Activated T-cell treated with anti-CD3 and anti-CD28 coated beads for 4 hours (primary cell): Measurements from ENCODE around the gene FBN3.
"Not testable (repeated sequence)": the region's sequence is repeated elsewhere in the genome, so short reads cannot be mapped to it uniquely, and the experiment has no call there.

Experiments used
- DNase-seq: peaks from one replicate; pipeline ENCODE4 v3.0.0-alpha.2; 2020

Gene FBN3

DNA sequence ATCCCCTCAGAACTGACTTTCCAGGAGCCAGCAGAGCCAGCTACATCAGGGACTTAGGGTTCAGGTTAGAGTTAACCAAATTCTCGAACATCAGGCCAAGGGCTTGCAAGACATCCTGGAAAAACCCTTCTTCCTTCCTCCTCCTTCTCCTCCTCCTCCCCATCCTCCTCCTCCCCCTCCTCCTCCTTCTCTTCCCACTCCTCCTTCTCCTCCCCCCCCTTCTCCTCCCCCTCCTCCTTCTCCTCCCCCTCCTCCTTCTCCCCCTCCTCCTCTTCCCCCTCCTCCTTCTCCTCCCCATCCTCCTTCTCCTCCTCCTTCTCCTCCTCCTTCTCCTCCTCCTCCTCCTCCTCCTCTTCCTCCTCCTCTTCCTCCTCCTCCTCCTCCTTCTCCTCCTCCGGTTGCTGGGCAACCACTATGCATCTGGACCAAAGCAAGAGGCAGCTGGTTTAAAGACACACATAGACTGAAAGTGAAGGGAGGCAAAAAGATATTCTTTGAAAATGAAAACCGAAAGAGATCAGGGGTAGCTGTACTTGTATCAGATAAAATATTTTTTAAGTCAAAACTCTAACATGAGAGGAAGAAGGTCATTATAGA lies 102.7 kb downstream of the FBN3 start:
- no peak for DNase-seq

GRCh38 chr19:8045872-8046568 lies 103.4 kb downstream of the FBN3 start:
- no peak for DNase-seq

GRCh38 chr19:8044018-8044417 lies 105.4 kb downstream of the FBN3 start:
- no peak for DNase-seq

DNA sequence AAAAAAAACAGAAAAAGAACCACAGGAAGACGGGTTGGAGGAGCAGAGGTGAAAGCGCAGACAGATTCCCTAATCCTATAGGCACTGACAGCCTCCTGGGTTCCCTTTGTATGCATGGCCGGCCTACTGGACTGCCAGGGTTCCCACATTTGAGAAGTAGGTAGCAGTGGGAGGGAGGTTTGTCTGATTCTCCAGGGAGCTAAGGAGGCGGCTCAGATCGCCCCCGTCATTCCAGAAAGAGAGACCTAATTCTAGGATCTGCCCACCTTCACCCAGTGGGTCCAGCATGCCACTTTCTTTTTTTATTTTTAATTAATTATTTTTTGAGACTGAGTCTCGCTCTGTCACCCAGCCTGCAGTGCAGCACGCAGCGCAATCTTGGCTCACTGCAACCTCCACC lies 106.5 kb downstream of the FBN3 start:
- no peak for DNase-seq

- no peak for DNase-seq
Observed at GRCh38 chr19:8041531-8041931, 107.9 kb downstream of the FBN3 start.

DNA sequence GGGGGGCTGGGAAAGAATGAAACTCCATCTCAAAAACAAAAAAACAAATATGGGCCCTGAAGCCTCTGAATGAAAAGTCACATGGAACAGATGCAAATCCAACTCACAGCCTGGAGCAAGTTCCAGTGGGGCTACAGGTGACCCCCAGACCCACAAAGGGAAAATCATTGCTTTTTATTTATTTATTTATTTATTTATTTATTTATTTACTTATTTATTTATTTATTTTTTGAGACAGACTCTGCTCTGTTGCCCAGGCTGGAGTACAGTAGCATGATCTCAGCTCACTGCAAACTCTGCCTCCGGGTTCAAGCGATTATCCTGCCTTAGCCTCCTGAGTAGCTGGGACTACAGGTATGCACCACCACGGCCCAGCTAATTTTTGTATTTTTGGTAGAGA lies 110.2 kb downstream of the FBN3 start:
- DNase-seq, result no peak

DNA sequence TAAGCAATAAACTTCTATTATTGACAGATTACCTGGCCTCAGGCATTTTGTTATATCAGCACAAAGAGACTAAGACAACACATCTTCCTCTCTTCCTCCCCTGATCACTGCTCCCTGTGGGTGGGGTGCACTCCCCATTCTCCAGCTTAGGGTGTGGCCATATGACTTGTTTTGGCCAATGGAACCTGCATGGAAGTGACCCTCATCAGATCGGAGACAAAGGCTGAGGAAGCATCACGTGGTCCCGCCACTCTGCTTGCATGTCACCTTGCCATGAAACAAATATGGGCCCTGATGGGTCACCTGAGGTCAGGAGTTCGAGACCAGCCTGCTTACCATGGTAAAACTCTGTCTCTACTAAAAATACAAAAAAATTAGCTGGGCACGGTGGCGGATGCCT lies 110.6 kb downstream of the FBN3 start:
- no peak for DNase-seq

DNA sequence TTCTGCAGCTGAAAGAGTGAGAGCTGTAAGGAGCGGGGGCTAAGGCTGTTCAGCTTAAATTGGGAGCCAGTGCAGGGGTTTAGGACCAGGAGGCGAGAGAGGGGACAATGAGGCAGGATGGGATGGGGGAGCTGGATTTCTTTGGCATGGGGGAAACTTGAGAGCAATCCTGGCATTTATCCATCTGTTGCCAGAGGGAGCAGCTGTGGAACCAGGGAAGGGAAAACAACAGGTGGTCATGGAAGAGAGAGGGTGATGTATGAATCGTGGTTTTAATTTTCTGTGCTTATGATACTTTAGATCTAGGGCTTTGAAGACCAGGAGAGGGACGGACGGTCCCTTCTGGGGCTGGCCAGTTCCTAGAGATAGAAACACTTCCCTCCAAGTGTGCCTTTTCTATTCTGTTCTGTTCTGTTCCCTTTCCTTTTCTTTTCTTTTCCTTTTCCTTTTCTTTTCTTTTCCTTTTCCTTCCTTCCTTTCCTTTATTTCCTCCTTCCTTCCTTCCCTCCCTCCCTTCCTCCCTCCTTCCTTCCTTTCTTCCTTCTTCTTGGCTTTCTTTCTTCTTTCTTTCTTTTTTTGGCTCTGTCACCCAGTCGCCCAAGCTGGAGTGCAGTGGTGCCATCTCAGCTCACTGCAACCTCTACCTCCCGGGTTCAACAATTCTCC lies 112.8 kb downstream of the FBN3 start:
- DNase-seq, result no peak

- no peak for DNase-seq
Observed at GRCh38 chr19:8034178-8034525, 115.2 kb downstream of the FBN3 start.

- DNase-seq, result not testable (repeated sequence)
Observed at GRCh38 chr19:8033287-8034177, 115.9 kb downstream of the FBN3 start.

DNA sequence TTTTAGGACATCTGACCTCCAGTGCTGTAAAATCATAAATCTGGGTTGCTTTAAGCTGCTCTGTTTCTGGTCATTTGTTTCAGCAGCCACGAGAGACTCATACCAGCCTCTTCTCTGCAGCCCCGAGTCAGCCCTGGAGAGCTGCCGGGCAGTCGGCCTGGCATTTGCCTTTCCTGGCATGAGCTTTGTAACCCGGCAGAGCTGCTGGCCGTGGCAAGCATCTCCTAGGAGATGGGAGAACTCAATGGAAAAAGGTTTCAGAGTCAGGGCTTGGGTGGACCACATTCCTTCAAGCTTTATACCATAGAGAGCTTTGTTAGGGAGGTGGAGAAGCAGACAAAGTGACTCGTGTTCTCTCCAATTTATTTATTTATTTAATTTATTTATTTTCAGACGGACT lies 118.4 kb downstream of the FBN3 start:
- DNase-seq, result no peak

DNA sequence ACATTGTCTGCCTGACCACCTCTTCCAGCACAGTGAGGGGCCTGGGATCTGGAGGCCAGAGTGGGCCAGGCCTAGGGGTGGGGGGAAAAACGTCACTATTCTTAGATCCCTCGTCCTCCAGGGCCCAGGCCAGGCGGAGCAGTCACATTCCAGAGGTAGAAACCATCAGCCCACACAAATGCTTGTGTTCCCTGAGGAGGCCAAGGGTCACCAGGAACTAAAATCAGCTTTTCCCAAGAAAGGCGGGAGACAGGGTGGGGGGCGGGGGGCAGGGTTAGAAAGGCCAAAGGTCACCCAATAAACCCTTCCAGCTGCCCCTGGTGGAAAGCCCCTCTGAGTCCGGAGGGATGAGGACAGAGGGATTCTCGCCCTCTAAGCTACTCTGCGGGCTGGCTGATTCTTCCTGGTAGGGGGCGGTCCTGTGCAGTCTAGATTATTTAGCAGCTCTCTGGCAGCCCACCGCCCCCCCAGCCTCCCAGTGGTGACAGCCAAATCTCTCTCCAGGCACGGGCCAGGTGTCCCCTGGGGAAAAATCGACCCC lies 120.4 kb downstream of the FBN3 start:
- no peak for DNase-seq

DNA sequence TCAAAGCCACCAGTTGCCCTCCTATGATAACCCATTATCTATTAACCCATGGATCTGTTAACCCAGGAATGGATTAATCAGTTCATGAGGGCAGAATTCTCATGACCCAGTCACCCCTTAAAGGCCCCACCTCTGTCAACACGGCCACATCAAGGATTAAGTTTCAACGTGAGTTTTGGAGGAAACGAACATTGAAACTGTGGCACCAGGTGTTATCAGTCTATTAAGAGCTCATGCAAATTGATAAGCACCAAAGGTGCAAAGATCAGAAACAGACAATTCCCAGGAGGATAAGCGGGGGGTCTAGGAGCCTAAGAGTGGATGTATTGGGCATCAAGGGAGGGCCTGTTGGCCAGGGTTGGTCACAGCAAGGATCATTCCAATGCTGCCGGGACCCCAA lies 124.1 kb downstream of the FBN3 start:
- DNase-seq, result no peak

- not testable (repeated sequence) for DNase-seq
Observed at GRCh38 chr19:8024256-8024655, 125.1 kb downstream of the FBN3 start.

GRCh38 chr19:8023371-8023770 lies 126.0 kb downstream of the FBN3 start:
- no peak for DNase-seq

DNA sequence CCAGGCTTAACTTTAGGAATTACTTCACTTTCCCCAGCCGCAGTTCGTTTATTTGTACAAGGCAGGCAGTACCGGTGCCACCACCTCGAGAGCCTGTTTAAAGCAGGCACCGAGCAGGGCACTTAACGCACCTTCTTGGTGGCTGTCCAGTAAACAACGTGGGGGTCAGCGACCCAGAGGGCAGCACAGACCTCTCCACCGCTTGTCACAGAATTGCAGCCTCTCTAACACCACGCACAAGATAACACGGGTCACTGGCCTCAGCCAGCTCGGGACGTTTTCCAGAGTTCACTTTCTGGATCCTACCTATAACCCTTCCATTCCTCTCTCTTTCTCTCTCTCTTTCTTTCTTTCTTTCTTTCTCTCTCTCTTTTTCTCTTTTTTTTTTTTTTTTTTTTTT lies 127.1 kb downstream of the FBN3 start:
- DNase-seq, result no peak

DNA sequence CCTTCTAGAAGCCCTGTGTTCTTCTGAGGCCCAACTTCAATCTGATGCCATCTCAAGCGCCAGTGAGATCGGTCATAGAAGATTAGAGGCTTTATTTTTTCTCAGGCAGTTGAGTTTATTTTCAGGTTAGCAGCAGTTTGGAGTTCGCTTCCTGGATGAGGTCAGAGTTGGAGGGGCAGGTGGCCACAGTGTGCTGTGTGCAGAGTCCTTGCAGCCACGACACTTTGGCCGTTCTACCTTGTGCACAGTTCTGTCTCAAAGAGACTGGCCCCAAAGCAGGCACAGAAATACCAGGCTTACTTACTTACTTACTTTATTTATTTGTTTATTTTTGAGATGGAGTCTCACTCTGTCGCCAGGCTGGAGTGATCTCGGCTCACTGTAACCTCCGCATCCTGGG lies 128.0 kb downstream of the FBN3 start:
- no peak for DNase-seq

- no peak for DNase-seq
Observed at GRCh38 chr19:8020681-8021080, 128.7 kb downstream of the FBN3 start.

GRCh38 chr19:8017808-8018207 lies 131.6 kb downstream of the FBN3 start:
- no peak for DNase-seq
